Daoy (cell line): ENCODE data around the gene PKP4. TPM values are rescaled to one million over a fixed set of nuclear protein-coding genes. Genes with fewer than 3 reads are reported as not detected.
"Not testable (repeated sequence)": the region's sequence is repeated elsewhere in the genome, so short reads cannot be mapped to it uniquely, and the experiment has no call there.

ENCODE experiments used
- DNase-seq: peaks from one replicate; pipeline ENCODE4 v3.0.0-alpha.2; 2015; ENCODE audit warnings: low read depth
- total RNA-seq: library from RNA; depleted of rRNA; stranded (reverse); fragments of >200 nt; shearing (Covaris generic); gene quantifications from 2 replicates; pipeline ENCODE4 v1.2.3, GENCODE V29; 2014

The PKP4 gene
- total RNA-seq, 1 experiment from 2014 or later: 27.6 TPM

DNA sequence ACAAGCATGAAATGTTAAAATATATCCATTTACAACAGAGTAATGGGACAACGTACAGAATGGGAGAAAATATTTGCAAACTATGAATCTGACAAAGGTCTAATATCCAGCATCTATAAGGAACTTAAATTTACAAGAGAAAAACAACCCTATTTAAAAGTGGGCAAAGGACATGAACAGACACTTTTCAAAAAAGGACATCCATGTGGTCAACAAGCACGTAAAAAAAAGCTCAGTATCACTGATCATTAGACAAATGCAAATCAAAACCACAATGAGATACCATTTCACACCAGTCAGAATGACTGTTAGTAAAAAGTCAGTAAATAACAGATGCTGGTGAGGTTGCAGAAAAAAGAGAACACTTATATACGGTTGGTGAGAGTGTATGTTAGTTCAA is 16.1 kb downstream of the PKP4 start:
- DNase-seq: not testable (repeated sequence)

DNA sequence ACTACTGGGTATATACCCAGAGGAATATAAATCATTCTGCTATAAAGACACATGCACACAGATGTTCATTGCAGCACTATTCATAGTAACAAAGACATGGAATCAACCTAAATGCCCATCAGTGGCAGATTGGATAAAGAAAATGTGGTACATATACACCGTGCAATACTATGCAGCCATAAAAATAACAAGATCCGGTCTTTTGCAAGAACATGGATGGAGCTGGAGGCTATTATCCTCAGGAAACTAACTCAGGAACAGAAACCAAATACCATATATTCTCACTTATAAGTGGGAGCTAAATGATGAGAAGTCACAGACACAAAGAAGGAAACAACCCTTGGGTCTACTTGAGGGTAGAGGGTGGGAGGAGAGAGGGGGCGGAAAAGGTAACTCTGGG is 16.5 kb downstream of the PKP4 start:
- DNase-seq: not testable (repeated sequence)

DNA sequence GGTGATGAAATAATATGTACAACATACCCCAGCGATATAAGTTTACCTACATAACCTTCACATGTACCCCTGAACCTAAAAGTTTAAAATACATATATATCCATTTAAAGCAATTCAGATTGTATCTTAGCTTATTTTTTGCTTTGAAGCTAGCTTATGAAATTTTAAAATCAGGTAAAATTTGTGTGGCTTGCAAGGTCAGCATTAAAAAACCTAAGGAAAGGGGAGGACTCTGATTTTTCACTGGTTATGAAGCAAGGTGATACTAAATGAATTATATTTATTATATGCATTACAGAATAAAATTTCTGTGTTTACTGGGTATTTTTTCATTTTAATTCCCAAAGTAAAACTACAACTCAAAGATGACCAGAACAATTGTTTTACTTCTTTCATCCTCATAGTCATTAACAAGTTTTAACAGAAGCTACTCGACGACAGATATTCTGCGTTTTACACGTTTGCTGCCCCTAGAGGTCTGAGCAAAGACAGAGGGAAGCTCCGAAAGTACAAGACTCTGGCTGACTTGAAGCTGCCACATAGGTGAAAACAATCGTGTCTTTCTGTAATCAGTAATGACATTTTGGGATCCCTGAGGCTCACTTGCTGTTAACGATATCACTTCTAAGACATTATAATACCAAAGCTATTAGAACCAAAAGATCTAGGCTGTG is 17.1 kb downstream of the PKP4 start:
- no peak for DNase-seq

DNA sequence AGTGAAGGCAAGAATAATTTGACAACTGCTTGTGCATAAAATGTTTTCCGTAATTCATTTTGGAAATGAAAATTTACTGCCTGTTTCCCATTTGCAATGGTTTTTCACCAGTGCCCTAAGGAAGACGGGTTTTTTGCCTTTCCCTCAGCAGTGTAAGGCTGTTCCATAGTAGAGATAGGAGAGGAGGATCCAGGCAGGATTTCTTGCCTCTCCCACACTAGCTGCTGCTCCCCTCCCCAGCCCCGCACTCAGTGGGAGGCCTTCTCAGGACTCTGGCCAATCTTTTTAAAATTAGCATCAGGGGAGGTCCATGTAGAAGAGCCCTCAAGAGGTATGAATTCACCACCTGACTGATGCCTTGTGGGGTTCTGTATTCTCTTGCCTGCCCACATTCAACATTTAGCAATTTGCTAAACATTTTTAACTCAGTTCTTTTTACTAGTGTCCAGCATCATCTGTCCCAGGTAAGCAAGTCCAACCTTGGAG is 17.8 kb downstream of the PKP4 start:
- not testable (repeated sequence) for DNase-seq

DNA sequence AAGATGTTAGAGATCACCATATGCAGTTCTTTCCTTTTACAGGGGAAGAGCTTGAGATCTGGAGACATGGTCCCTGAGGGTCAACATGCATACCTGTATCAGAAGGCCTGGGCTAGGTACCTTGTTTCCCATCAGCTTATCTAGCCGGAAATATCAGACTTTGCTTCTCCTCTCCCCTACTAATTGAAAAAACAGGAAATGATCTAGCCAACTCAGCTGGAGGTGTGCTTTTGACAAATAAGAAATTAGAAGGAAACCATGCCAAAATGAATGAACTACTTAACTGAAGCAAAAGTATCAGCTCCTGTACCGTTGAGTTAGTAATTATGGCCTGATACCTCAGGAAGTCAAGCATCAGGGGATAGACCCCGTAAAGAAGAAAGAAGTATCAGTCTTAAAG is 20.4 kb downstream of the PKP4 start:
- no peak for DNase-seq

DNA sequence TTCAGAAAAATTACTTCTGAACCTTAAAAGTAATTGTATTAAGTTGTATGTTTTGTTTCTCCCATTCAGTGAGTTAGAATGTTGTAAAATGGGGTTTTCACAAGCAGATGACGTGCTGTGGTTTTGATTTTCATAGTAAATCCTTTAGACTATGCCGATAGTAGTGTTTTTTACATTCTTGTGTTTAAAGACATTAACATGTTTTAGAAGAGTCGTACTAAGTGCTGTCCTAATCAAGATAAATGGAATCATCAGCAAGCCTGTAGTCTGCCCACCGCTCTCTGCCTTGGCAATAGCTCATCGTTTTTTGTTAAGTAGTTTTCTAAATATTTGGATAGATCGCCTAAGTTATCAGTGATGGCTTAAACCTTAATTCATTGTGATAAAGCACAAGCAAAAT is 21.5 kb downstream of the PKP4 start:
- DNase-seq: no peak

DNA sequence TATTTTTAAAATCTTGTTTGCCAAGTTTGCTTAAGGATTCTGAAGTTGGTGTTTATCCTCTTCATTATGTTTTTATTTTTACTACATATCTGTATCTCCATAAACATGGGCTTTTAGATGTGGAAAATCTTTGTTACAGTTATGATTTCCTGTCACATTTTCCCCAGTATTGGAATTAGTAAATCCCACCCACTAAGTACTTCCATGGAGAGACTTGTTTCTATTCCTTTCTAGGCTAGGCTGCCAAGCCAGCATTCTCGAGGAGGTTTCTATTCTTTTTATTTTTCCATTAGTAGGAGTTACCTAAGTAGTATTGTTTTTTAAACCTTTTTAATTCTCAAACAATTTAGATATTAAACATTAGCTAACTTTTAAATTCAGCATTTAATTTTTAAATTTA is 22.1 kb downstream of the PKP4 start:
- no peak for DNase-seq

DNA sequence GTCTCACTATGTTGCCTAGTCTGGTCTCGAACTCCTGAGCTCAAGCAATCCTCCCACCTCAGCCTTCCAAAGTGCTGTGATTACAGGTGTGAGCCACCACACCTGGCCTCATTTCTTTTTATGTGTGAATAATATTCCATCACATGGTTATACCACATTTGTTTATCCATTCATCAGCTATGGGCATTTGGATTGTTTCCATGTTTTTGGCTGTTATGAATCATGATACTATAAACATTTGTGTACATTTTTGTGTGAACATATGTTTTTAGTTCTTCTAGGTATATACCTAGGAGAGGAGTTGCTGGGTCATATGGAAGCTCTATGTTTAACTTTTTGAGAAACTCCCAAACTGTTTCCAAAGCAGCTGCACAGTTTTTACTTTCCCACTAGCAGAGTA is 24.4 kb downstream of the PKP4 start:
- no peak for DNase-seq

DNA sequence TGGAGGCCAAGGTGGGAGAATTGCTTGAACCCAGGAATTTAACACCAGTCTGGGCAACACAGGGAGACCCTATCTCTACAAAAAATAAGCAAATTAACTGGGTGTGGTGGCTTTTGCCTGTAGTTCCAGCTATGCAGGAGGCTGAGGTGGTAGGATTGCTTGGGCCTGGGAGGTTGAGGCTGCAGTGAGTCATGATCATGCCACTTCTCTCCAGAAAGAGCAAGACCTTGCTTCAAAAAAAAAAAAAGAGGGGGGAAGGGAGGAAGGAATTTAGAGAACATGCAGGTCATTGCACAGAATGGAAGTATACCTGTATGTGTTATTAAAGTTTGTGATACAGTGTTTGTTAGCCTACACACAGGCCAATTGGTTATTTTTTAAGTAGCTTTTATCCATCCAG is 25.8 kb downstream of the PKP4 start:
- DNase-seq: peak; percentile 23

DNA sequence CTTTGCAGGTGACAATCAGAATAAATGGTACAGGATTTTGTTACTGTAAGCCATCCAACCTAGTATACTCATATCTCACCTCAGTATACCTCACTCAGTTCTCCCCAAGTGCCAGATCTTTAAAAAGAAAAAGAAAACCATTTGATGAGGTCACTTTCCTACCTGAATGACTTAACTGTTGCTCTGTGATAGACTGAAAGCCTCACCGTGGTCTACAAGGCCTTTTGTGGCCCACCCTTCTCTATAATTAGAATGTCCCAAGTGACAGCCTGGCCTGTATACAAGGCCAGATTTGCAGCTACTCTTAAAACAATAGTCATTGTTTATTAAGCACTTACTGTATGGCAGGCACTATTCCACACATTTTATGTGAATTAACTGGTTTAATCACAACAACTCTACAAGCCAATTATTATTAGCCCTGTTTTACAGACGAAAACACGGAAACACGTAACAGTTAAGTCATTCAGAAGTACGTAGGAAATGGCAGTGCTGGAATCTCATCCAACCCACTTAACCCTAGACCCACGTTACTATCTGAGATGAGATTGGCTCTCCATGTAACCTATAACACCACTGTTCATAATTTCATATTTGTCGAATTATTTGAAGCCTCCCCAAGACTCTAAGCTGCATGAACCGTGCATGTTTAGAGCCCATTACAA is 28.3 kb downstream of the PKP4 start:
- no peak for DNase-seq

DNA sequence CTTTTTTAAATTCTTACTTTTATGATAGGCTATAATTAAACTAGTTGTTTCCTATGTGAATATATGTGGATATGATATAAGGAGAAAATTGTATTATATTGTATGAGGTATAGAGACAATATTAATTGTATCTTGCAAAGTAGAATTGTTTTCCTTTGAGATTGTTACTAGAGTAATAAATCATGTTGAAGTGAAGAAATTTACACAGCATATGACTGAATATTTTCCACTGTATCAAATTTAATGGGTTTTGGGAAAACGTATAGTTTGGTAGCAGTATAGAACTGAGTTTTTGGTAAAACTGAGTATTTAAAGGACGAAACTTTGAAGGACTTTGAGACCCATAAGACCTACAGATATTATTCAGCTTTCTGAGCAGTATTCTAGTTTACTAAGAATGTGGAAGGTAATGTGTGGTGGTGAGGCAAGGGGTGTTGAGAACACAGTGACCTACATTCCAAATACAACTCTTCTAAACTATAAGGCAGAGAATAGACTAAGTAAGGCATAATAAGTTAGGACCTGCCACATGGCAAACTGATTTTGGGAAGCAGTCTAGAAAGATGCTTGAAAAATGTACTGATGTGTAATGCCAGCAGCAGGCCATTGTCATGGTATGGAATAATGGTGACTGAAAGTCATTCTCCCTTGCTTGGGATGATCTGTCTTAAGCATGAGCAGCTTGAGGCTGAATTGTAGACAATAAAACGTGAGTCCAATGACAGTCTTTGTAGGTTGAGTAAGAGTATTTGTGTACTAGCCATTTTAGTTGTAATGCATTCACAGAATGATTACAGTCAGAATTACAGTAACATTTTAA is 29.6 kb downstream of the PKP4 start:
- DNase-seq: no peak

DNA sequence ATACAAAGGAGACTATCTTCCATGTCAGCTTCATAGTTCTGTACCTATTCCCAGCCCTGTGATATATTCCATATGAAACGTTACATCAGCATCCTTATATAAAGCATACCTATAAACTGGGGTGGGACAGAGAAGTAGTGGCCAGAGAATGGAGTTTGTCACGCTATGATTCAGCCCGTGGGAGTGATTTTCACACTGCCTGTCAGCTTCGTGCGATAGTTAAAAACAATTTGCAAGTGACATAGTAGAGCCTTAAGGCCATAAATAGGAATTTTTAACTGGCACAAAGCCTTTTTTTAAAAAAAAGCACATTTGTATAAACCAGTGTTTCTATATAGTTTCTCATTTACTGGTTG is 30.2 kb downstream of the PKP4 start:
- DNase-seq: peak; percentile 41

DNA sequence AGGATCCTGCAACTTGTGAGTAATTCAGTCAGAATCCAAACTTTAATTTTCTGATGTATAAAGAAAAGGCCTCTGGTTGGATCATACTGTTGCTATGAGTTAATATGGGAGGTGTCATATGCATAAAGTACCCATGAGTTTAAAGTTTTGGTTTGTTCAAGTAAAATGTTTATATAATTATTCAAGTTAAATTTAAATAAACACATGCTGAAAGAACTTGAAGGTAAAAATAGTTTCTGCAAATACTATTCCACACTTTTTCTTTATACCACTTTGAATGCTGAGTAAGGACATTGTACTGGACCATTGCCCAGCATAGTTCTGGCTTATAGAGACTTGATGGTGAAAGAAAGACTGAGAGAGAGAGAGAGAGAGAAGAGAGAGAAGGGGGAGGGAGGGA is 30.7 kb downstream of the PKP4 start:
- no peak for DNase-seq

DNA sequence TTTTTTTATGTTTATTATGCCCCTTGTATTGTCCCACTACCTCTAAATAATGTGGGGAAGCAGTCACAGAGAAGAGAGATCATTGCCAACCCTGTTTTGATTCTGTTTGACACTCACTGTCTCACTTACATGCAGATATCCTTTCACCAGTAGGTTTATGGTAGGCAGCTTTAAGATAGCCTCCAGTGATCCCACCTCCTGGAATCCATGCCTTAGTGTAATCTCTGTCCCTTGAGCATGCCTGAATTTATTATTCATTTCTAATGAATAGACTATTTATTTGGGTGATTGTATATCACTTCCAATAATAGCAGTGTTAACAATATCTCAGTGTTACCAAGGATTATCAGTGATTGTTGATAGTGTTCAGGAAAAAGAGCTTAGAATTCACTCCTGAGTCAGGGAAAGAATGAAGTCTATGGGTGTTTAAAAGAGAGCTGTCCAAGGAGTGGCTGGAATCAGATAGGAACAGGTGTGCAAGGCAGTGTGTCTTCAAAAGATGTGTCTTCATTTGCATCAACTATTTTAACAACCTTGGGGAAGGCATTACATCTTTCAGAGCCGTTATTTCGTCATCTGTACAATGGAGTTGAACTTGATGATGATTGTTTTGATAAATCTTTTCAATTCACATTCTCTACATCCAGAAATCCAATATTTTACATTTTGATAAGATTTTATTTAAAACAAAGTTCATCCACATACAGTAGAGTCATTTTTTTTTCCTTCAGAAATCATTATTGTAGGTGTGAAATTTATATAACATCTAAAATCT is 31.9 kb downstream of the PKP4 start:
- DNase-seq: no peak

DNA sequence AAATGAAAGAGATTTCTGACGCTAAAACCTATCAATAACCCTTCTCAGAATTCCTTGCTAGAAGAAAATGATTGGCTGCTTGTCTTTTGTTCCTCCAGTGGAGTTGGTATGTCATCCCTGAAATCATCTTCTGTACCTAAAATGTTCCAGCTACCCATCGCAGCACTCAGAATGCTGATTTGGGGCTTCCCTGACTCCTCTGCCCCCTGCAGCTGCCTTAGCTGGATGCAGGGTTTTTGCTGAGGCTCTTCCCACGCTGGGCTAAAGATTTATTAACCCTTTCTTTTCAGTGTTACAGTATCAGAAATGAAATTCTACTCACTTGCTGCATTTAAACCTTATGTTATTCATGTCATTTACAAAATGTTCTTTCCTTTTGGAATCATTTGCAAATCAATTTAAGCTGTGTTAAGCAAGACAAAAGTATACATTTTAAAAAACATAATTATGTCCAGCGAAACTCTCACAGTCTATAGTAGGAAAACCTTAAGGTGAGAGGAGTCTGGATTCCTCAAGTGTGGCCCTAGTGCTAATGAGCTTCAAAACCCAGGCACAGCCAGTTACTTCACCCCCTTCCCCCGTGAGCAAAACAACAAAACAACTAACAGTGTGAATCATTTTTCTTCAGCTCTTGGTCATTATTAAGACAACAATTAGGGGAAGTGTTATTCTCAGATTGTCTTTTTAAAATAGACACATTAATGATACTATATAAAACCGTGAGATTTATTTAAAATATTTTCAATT is 32.8 kb downstream of the PKP4 start:
- DNase-seq: no peak

DNA sequence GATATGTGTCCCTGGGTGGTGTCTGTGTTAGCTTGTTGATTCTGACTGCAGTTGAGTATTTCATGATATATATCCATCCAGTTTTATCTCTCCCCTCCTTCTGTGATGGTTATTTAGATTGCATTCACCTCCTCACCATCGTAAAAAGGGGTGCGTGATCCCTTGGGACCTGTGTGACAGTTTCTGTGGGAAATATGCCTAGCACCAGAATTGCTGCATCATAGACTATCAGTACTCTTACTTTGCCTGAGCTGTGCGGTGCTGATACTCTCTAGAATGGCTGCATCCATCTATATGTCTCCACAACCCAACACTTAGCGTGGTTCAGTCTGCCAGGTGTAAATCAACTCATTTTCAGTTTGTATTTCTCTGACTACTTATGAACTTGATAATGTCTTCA is 34.3 kb downstream of the PKP4 start:
- no peak for DNase-seq

DNA sequence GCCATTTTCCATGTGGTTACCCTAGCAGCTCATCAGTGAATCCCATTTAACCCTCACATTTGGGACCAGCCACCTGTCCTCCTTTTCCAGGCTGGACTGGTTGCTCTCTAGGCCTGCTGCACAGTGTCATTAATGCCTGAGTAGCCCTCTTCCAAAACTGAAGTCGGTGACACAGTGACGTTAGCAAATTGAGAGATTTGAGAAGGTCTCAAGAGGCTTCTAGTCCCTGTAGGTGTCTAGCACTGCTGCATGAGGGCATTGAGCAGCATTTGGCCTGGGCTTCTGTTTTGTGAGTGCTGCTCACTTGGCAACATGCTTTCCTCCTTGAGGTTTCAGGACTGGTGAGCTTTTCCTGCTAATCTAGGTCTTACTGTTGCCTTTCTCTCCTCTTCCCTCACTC is 36.7 kb downstream of the PKP4 start:
- DNase-seq: no peak

DNA sequence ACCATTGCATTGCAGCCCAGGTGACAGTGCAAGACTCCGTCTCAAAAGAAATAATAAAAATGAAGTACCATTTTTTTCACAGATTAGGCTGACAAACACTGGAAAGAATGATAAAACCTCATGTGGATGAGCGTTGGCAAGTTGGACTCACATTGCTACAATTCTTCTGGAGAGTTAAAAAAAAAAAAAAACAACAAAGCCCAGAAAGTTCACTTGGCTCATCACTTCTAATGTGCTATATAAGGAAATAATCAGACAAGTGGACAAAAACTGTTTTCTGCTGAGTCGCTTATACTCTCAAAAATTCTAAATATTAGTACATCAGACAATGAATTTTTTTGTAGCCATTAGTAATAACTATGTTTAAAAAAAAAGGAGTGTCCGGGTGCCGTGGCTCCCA is 38.4 kb downstream of the PKP4 start:
- no peak for DNase-seq

DNA sequence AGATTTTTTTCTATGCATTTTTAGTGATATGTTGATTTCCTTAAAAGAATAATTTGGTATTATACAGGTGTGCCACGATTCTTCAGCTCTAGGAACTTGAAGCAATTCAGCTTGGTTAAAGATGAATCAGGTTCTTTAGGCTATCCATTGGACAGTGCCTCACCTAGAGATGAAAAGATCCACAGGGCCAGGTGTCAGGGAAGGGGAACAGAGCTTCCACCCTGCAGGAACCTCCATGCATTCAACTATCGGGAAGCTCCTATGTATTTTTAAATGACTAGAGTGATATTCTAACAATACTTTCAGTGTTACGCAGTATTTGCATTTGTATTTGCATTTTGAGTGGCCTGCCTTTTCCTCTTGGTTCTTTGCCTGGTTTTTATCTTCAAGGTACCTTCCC is 40.2 kb downstream of the PKP4 start:
- DNase-seq: no peak

DNA sequence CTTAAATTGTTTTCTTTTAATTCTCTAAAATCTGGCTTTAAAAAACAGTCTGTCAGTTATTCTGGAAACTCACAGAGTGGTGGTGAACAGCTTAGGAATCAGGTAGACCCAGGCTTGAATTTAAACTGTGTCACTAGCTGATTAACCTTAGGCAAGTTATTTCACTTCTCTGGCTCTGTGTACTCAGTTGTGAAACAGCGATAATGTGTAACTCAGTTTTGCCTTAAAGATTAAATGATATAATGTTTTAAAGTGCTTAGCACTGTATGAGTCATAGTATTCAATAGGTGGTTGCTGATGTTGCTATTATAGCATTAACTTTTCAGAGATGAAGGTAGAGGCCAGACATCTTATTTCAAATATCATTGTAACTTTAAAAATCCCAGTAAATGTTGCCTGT is 40.7 kb downstream of the PKP4 start:
- no peak for DNase-seq

DNA sequence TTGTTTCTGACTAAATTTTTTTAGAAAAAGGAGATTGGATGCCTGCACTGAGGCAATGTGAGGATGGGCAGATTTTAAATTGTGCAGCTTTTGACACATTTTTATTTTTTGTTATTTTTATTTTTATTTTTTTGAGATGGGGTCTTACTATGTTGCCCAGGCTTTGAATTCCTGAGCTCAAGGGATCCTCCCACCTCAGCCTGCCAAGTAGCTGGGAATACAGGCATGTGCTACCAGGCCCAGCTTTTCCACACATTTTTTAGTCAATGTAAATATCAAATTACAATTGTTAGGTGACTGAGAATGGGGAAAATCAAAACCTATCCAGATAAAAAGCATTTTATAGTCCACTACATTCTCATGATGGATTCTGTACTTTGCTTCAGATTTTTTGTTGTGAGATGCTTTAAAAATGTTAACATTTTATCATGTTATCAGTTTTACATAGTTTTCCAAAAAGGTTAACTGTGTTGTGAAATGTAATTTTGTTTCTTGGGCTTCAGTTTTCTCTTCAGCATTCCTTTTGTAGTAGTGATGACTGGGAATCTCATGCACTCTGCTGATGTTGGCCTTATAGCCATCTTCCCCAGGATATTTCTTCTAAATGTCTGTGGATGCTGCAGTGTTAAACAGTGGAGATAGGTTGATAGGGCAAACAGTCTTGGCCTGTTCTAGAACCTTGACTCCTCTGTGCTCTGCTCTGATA is 41.4 kb downstream of the PKP4 start:
- DNase-seq: no peak
